ENCODE measurements around the gene CCSER1.

The CCSER1 gene

GRCh38 chr4:90127223-90127705 is at the start of gene CCSER1:
Gene CCSER1, plus strand, starts transcription at chr4:90127394.
- CTCF ChIA-PET, result no interaction called here
- TF ChIP-seq, protein P1, sequence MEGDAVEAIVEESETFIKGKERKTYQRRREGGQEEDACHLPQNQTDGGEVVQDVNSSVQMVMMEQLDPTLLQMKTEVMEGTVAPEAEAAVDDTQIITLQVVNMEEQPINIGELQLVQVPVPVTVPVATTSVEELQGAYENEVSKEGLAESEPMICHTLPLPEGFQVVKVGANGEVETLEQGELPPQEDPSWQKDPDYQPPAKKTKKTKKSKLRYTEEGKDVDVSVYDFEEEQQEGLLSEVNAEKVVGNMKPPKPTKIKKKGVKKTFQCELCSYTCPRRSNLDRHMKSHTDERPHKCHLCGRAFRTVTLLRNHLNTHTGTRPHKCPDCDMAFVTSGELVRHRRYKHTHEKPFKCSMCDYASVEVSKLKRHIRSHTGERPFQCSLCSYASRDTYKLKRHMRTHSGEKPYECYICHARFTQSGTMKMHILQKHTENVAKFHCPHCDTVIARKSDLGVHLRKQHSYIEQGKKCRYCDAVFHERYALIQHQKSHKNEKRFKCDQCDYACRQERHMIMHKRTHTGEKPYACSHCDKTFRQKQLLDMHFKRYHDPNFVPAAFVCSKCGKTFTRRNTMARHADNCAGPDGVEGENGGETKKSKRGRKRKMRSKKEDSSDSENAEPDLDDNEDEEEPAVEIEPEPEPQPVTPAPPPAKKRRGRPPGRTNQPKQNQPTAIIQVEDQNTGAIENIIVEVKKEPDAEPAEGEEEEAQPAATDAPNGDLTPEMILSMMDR (IDR thresholded peaks at IDR 0.05; ENCODE audit: control extremely low read depth, extremely low read depth, low read depth, missing control alignments), result no peak
- POLR2A ChIA-PET, result no interaction called here
- DNase-seq (ENCODE audit: extremely low spot score), result peak; percentile 48

DNA sequence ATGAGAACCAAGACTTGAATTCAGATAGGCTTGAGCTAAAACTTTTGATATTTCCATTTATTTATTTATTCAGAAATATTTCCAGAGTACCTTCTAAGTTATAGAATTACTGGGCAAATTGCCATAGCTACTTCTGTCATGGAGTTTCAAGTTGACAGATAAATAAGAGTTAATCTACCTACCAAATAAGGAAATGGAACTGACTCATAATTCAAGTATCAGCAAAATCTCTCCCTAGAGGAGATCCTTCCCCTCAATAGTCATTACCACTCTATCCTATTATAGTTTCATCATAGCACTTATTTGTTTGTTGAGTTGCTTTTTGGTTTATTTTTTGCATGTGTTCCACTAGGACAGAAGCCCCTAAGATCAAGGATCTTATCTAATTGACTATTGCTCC is 48.8 kb upstream of the CCSER1 start:
- TF ChIP-seq, protein P1 (IDR thresholded peaks at IDR 0.05; ENCODE audit: control extremely low read depth, extremely low read depth, low read depth, missing control alignments), result no peak
- DNase-seq (ENCODE audit: extremely low spot score), result no peak
- POLR2A ChIA-PET, result no interaction called here
- CTCF ChIA-PET, result no interaction called here

DNA sequence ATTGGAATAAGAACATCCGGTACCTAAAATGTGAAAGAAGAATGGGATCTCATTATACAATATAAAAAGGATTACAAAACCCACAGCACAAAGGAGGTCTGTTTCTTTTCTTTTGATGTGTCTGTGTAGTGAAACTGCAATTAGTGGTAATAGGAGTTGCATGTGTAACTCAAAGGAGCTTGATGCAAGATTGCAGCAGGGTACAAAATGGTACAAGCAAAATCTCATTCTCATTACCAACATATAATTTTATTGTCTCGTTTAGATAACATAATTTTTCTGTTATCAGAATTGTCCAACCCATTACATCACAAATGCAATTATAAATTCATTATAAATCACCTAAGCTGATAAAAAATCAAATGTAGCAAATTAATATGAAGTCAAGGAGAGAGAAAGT is 47.1 kb upstream of the CCSER1 start:
- ChIA-PET CTCF (interaction anchor here (1.2 kb wide), 2 partner anchors 11 to 18 kb away, joined by 3 read pairs; no protein-coding TSS in a partner anchor), POLR2A (no interaction called here)
- no peak for DNase-seq (ENCODE audit: extremely low spot score)
- TF ChIP-seq, protein P1 (IDR thresholded peaks at IDR 0.05; ENCODE audit: control extremely low read depth, extremely low read depth, low read depth, missing control alignments), result no peak

- POLR2A ChIA-PET, result no interaction called here
- TF ChIP-seq, protein P1 (IDR thresholded peaks at IDR 0.05; ENCODE audit: control extremely low read depth, extremely low read depth, low read depth, missing control alignments), result no peak
- CTCF ChIA-PET, result interaction anchor here (0.8 to 1.0 kb wide), 2 partner anchors 11 to 12 kb away, joined by 3 to 6 read pairs; no protein-coding TSS in a partner anchor
- DNase-seq (ENCODE audit: extremely low spot score), result no peak
Observed at GRCh38 chr4:90081432-90082144, 45.6 kb upstream of the CCSER1 start.

DNA sequence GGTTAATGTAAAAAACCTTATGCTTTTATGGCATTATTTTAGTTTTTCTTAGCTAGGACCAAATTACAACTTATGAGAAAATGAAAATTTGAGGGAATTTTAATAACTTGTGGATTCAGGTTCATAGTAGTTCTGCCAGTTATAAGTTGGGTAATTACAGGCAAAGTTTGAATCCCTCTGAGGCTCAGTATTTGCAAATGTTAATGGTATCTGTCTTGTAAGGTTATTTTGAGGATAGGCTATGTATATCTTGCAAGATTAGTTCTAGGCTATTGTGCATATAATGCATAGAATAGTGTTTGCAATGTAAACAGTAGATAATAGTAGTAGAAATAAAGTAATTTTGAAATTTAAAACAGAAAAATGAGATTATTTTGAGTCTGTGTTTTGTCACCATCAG is 44.7 kb upstream of the CCSER1 start:
- ChIA-PET CTCF (interaction anchor here (0.8 to 1.0 kb wide), 2 partner anchors 11 to 12 kb away, joined by 3 to 6 read pairs; no protein-coding TSS in a partner anchor), POLR2A (no interaction called here)
- TF ChIP-seq, protein P1 (IDR thresholded peaks at IDR 0.05; ENCODE audit: control extremely low read depth, extremely low read depth, low read depth, missing control alignments), result no peak
- no peak for DNase-seq (ENCODE audit: extremely low spot score)

- POLR2A ChIA-PET, result no interaction called here
- CTCF ChIA-PET, result no interaction called here
- TF ChIP-seq, protein P1 (IDR thresholded peaks at IDR 0.05; ENCODE audit: control extremely low read depth, extremely low read depth, low read depth, missing control alignments), result no peak
Observed at GRCh38 chr4:90084277-90084966, 42.8 kb upstream of the CCSER1 start.

More at GRCh38 chr4:90084277-90084966, 42.8 kb upstream of the CCSER1 start:
- DNase-seq (ENCODE audit: extremely low spot score), result no peak
